Colon (tissue), 2 donors: ENCODE data around the gene MTF2.
"Not testable (repeated sequence)": the region's sequence is repeated elsewhere in the genome, so short reads cannot be mapped to it uniquely, and the experiment has no call there.

ENCODE experiments used
- FAIRE-seq: peaks from 2 replicates; lab custom pipeline; 2012; peaks lifted over from hg19 to GRCh38; lab: Jason Lieb, UNC
- donor health status: control.
- donor health status: control.

The MTF2 gene

GRCh38 chr1:93143136-93143535 lies 64.1 kb downstream of the MTF2 start:
- no peak for FAIRE-seq

GRCh38 chr1:93143769-93144168 lies 64.7 kb downstream of the MTF2 start:
- no peak for FAIRE-seq

GRCh38 chr1:93148001-93148400 lies 68.9 kb downstream of the MTF2 start:
- FAIRE-seq: no peak

GRCh38 chr1:93150729-93151128 lies 71.6 kb downstream of the MTF2 start:
- no peak for FAIRE-seq

- FAIRE-seq: no peak
Observed at GRCh38 chr1:93151474-93151873, 72.4 kb downstream of the MTF2 start.

- no peak for FAIRE-seq
Observed at GRCh38 chr1:93152835-93153234, 73.8 kb downstream of the MTF2 start.

GRCh38 chr1:93154898-93155297 lies 75.8 kb downstream of the MTF2 start:
- no peak for FAIRE-seq

- FAIRE-seq: no peak
Observed at GRCh38 chr1:93155335-93155734, 76.3 kb downstream of the MTF2 start.

GRCh38 chr1:93159337-93159736 lies 80.3 kb downstream of the MTF2 start:
- peak; percentile 83 for FAIRE-seq

GRCh38 chr1:93163314-93163713 lies 84.2 kb downstream of the MTF2 start:
- not testable (repeated sequence) for FAIRE-seq

GRCh38 chr1:93164816-93165215 lies 85.7 kb downstream of the MTF2 start:
- no peak for FAIRE-seq

- FAIRE-seq: not testable (repeated sequence)
Observed at GRCh38 chr1:93165895-93166294, 86.8 kb downstream of the MTF2 start.

GRCh38 chr1:93167006-93167405 lies 87.9 kb downstream of the MTF2 start:
- no peak for FAIRE-seq

- not testable (repeated sequence) for FAIRE-seq
Observed at GRCh38 chr1:93170141-93170678, 91.1 kb downstream of the MTF2 start.

GRCh38 chr1:93171549-93172034 lies 92.5 kb downstream of the MTF2 start:
- FAIRE-seq: no peak

GRCh38 chr1:93172778-93173177 lies 93.7 kb downstream of the MTF2 start:
- FAIRE-seq: no peak

GRCh38 chr1:93174638-93175037 lies 95.6 kb downstream of the MTF2 start:
- not testable (repeated sequence) for FAIRE-seq

- no peak for FAIRE-seq
Observed at GRCh38 chr1:93177991-93178390, 98.9 kb downstream of the MTF2 start.

- FAIRE-seq: no peak
Observed at GRCh38 chr1:93178418-93178817, 99.3 kb downstream of the MTF2 start.

GRCh38 chr1:93179886-93180722 lies 101.0 kb downstream of the MTF2 start, which contains the start of gene TMED5:
TMED5 (minus strand) TSS chr1:93180413; CDS start chr1:93180242, 171 bp downstream.
- FAIRE-seq: no peak

- FAIRE-seq: no peak
Observed at GRCh38 chr1:93180723-93181613, 101.9 kb downstream of the MTF2 start, which contains the start of gene CCDC18. CCDC18 (plus strand) TSS chr1:93180724; CDS start chr1:93183362, 2,638 bp downstream.

GRCh38 chr1:93186667-93187066 lies 107.6 kb downstream of the MTF2 start:
- no peak for FAIRE-seq
